A673 (cell line): ENCODE measurements around the gene ANXA10. TPM values are rescaled to one million over a fixed set of nuclear protein-coding genes. Genes with fewer than 3 reads are reported as not detected.

Source experiments
- BruUV-seq: library from RNA; stranded (reverse); fragments of 400-500 nt; replicated peaks from 2 replicates; lab custom pipeline; 2021; lab: Mats Ljungman, UMichigan
- CTCF ChIA-PET: fragments of 300-600 bp; sonication (Branson Sonifier 250); formaldehyde crosslinking; loops from one replicate; lab custom pipeline; 2022; ENCODE audit warnings: antibody characterized with exemption; lab: Charles Lee
- POLR2A ChIA-PET: fragments of 300-600 bp; sonication (Branson Sonifier 250); formaldehyde crosslinking; loops from one replicate; lab custom pipeline; 2022; ENCODE audit warnings: antibody characterized with exemption; ENCODE audit not compliant: low non-redundant PET; lab: Charles Lee
- DNase-seq: peaks from one replicate; pipeline ENCODE4 v3.0.0-alpha.2; 2015; ENCODE audit warnings: low spot score
- H3K27ac ChIP-seq: fragments of 200-600 bp; sonication (generic); 2 replicates; pipeline ENCODE4 v1.5.1; 2016; ENCODE audit warnings: mixed run types, low read depth, mild to moderate bottlenecking, mixed read lengths, antibody characterized with exemption, low read length; ENCODE audit not compliant: poor library complexity, severe bottlenecking
- H3K27me3 ChIP-seq: fragments of 200-600 bp; sonication (generic); replicated peaks from 2 replicates; pipeline ENCODE4 v1.6.1; 2017; ENCODE audit warnings: mixed run types, low read depth, mild to moderate bottlenecking, mixed read lengths, antibody characterized with exemption, low read length; ENCODE audit not compliant: insufficient read depth, poor library complexity
- H3K36me3 ChIP-seq: fragments of 200-600 bp; sonication (generic); 2 replicates; pipeline ENCODE4 v1.6.1; 2016; ENCODE audit warnings: mixed run types, mild to moderate bottlenecking, mixed read lengths, antibody characterized with exemption, low read length; ENCODE audit not compliant: insufficient read depth, poor library complexity, severe bottlenecking
- H3K4me1 ChIP-seq: fragments of 200-600 bp; sonication (generic); 2 replicates; pipeline ENCODE4 v1.6.1; 2017; ENCODE audit warnings: mixed run types, mild to moderate bottlenecking, mixed read lengths, antibody characterized with exemption, low read length; ENCODE audit not compliant: insufficient read depth, poor library complexity, severe bottlenecking
- H3K4me3 ChIP-seq: fragments of 200-600 bp; sonication (generic); 2 replicates; pipeline ENCODE4 v1.5.1; 2016; ENCODE audit warnings: low read depth, mixed run types, mild to moderate bottlenecking, mixed read lengths, low read length; ENCODE audit not compliant: poor library complexity, severe bottlenecking
- H3K9me3 ChIP-seq: fragments of 200-600 bp; sonication (generic); 2 replicates; pipeline ENCODE4 v1.6.1; 2016; ENCODE audit warnings: mixed run types, low read depth, mild to moderate bottlenecking, mixed read lengths, antibody characterized with exemption, low read length; ENCODE audit not compliant: poor library complexity, severe bottlenecking
- EZH2 ChIP-seq: fragments of 200-600 bp; sonication (generic); IDR thresholded peaks from 2 replicates; pipeline ENCODE4 v1.6.1; 2017; ENCODE audit warnings: borderline replicate concordance, low read depth, mild to moderate bottlenecking, mixed read lengths, antibody characterized with exemption, low read length; ENCODE audit not compliant: poor library complexity, severe bottlenecking
- intact Hi-C: fragments of 100-400 bp; cut with micrococcal nuclease; formaldehyde crosslinking; loops from one replicate; pipeline ENCODE4 v1.10.0; 2022; ENCODE audit not compliant: unreplicated experiment
- total RNA-seq: library from RNA; stranded (reverse); gene quantifications from 2 replicates; pipeline ENCODE4 v1.2.3, GENCODE V29; 2021
- TF ChIP-seq, protein P1 (sequence below): fragments of 300-800, 200-600 bp; sonication (generic); conservative IDR thresholded peaks from 2 replicates; pipeline ENCODE4 v1.5.1; 2017; ENCODE audit warnings: low read depth, mild to moderate bottlenecking, antibody characterized with exemption, low read length, moderate library complexity, mixed read lengths

Gene ANXA10
- total RNA-seq, 1 experiment from 2014 or later, result not detected

DNA sequence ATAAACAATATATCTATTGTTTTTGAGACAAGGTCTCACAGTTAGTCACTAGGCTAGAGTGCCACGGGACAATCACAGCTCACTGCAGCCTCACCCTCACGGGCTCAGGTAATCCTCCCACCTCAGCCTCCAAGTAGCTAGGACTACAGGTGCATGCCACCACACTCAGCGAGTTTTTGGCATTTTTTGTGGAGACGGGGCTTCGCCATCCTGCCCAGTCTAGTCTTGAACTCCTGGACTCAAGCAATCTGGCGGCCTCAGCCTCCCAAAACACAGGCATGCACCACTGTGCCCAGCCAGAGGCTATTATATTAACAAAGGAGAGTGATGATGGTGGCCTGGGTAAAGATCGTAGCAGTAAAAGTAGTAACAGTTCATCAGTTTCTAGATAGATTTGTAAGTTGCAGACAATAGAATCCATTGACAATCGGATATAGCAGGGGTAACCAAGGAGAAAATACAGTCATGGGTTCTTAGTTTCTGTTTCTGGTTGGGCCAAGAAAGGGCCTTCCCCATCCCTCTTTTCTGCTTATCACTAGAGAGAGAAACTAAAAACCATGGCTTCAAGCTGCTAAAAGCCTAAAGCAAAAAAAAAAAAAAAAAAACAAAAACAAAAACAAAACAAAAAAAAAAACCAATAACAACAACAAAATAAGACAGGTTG, 60.6 kb downstream of the ANXA10 start:
- Histone ChIP-seq H3K9me3 (no peaks in the 10 kb centered on the region), H3K4me3 (no peak overlapping the region), H3K27me3 (no peaks in the 10 kb centered on the region), H3K36me3 (no peaks in the 10 kb centered on the region), H3K27ac (no peak overlapping the region), H3K4me1 (no peaks in the 10 kb centered on the region)
- no peak for TF ChIP-seq EZH2
- TF ChIP-seq, protein P1, sequence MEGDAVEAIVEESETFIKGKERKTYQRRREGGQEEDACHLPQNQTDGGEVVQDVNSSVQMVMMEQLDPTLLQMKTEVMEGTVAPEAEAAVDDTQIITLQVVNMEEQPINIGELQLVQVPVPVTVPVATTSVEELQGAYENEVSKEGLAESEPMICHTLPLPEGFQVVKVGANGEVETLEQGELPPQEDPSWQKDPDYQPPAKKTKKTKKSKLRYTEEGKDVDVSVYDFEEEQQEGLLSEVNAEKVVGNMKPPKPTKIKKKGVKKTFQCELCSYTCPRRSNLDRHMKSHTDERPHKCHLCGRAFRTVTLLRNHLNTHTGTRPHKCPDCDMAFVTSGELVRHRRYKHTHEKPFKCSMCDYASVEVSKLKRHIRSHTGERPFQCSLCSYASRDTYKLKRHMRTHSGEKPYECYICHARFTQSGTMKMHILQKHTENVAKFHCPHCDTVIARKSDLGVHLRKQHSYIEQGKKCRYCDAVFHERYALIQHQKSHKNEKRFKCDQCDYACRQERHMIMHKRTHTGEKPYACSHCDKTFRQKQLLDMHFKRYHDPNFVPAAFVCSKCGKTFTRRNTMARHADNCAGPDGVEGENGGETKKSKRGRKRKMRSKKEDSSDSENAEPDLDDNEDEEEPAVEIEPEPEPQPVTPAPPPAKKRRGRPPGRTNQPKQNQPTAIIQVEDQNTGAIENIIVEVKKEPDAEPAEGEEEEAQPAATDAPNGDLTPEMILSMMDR, result no peak
- intact Hi-C loops, result loop anchor here (5.0 to 10.0 kb wide), 2 partner anchors 528 to 1986 kb away; no protein-coding TSS in a partner anchor
- ChIA-PET CTCF (interaction anchor here (0.6 to 1.2 kb wide), 3 partner anchors 28 to 530 kb away, joined by 3 read pairs; no protein-coding TSS in a partner anchor), POLR2A (no interaction called here)
- no TSS peak for BruUV-seq
- DNase-seq, result no peak

DNA sequence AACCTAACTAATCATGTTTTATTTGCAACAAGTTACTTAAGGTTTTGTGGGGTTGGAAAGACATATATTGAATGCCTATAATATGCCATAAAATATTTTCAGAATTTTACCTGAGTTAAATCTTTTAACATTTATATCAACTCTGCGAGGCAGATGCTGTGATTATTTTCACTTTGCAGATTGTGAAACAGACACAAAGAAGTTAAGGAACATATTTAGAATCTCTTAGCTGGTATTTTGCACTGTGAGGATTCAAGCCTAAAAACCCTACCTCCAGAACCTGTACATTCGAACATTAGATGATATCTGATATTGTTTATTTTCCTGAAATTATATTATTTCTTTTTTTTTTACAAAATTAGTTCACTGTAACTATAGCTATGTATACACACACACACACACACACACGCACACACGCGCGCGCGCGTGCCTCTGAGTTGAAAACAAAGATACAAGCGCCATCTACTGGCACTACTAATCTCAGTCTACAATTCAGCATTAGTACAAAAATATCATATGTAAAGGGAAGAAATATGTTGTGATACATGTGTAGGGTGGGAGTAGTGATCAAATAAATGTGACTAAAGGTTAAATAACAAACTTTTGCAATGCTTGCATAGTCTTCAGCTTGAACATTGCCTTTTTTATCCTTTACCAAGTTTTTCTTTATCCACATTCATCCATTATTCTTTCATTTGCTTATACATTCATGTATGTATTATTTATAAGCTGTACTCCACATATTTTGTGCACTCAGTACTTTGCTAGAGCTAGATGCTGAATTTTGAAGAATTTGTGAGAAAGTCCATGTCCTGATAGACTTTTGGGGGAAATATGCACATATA, 61.5 kb downstream of the ANXA10 start:
- H3K27ac ChIP-seq, result no peak overlapping the region
- ChIA-PET POLR2A (no interaction called here), CTCF (interaction anchor here (0.6 to 1.2 kb wide), 3 partner anchors 29 to 531 kb away, joined by 3 read pairs; no protein-coding TSS in a partner anchor)
- no peak for TF ChIP-seq EZH2
- TF ChIP-seq, protein P1, result peak; percentile 91
- H3K36me3 ChIP-seq, result no peaks in the 10 kb centered on the region
- H3K9me3 ChIP-seq, result no peaks in the 10 kb centered on the region
- H3K4me1 ChIP-seq, result no peaks in the 10 kb centered on the region
- H3K27me3 ChIP-seq, result no peaks in the 10 kb centered on the region
- BruUV-seq, result no TSS peak
- H3K4me3 ChIP-seq, result peak overlapping the region; percentile 20
- intact Hi-C loops, result loop anchor here (2.0 to 10.0 kb wide), 3 partner anchors 529 to 1987 kb away; no protein-coding TSS in a partner anchor
- peak; percentile 81 for DNase-seq

DNA sequence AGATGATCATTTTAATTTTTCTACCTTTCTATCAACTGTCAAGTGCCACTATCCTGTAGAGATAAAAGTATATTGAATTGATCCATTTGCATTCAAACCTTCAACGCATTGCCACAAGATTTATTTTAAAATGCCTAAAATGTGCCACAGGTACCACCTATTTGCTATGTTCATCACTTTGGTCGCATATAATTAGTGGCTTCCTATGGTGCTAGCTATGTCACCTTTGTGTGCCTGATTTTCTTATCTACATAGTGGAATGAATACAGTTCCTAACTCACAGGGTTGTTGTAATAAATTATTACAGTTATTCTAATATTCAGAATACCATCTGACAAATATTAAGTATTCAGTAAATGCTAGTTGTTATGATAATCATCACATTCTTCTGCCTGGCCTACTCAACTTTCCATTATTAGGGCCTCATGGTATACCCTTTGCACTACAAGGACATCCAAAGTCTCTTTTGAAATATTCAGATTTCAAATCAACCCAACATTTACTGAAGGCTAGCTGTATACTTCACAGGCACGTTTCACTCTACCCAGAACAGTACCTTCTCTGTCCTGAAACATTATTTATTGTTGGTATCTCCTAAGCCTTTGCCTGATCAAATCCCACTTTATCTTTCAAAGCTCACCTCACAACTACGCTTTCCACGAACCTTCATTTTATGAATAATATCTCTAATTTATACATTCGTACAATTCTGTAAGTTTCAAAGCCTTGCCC, 62.4 kb downstream of the ANXA10 start:
- POLR2A ChIA-PET, result no interaction called here

More for the DNA sequence above, 62.4 kb downstream of the ANXA10 start:
- DNase-seq, result no peak
- H3K4me1 ChIP-seq, result no peaks in the 10 kb centered on the region
- CTCF ChIA-PET, result interaction anchor here (1.2 kb wide), 1 partner anchor 532 kb away, joined by 3 read pairs; no protein-coding TSS in a partner anchor
- TF ChIP-seq, protein P1, result no peak
- TF ChIP-seq EZH2, result no peak
- H3K27ac ChIP-seq, result no peak overlapping the region
- intact Hi-C loops, result loop anchor here (2.0 to 10.0 kb wide), 3 partner anchors 530 to 1987 kb away; no protein-coding TSS in a partner anchor
- no peaks in the 10 kb centered on the region for H3K9me3 ChIP-seq
- BruUV-seq, result no TSS peak
- H3K36me3 ChIP-seq, result no peaks in the 10 kb centered on the region
- H3K27me3 ChIP-seq, result no peaks in the 10 kb centered on the region
- H3K4me3 ChIP-seq, result no peak overlapping the region
